ENCODE measurements around the gene FLT3.

The FLT3 gene

DNA sequence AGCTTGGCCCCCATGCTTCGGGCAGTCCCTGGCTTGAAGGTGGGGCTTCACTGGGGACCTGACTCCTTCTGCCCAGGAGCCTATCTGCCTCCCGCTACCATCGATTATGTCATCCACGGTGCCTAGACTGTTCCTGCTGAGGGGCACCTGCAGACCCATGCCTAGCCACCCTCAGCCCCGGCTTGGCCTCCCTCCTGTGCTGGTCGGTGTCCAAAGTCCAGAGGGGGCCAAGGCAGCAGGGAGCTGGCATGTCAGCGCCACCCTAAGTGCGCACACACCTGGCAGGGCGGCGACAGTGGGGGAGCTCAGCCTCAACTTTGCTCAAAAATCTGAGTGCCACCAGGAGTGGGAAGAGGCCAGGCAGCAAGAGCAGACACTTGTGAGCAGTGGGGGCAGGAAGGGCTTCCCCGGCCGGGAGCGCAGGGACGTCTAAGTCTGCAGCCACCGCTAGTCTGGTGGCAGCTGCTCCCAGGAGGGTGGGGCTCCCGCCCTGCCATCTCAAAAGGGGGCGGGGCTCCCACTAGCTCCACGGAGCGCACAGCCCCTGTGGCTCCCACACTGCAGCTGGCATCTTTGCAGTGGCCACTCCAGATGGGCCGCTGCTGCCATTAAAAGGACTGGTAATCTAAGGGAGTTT lies 98.4 kb downstream of the FLT3 start:
- Histone ChIP-seq H3K4me1 (ENCODE audit: control insufficient read depth, insufficient read depth, low read length) (peaks cover 5% of the 10 kb centered on the region; the same call in 1 of the 2 replicates), H3K9me3 (ENCODE audit: control insufficient read depth, insufficient read depth, low read depth, low read length) (no peaks in the 10 kb centered on the region), H3K4me3 (ENCODE audit: low read depth, low read length) (no peak overlapping the region), H3K27me3 (ENCODE audit: control insufficient read depth, insufficient read depth, low read length) (no peaks in the 10 kb centered on the region), H3K9ac (ENCODE audit: low read length) (no peak overlapping the region), H3K36me3 (ENCODE audit: control insufficient read depth, insufficient read depth, low read length) (no peaks in the 10 kb centered on the region), H3K27ac (ENCODE audit: low read depth, low read length) (no peak overlapping the region)

- Histone ChIP-seq H3K9ac (ENCODE audit: low read length) (no peak overlapping the region), H3K4me3 (ENCODE audit: low read depth, low read length) (no peak overlapping the region), H3K27ac (ENCODE audit: low read depth, low read length) (no peak overlapping the region), H3K4me1 (ENCODE audit: control insufficient read depth, insufficient read depth, low read length) (peaks cover 5% of the 10 kb centered on the region; the same call in 1 of the 2 replicates), H3K36me3 (ENCODE audit: control insufficient read depth, insufficient read depth, low read length) (no peaks in the 10 kb centered on the region), H3K27me3 (ENCODE audit: control insufficient read depth, insufficient read depth, low read length) (no peaks in the 10 kb centered on the region), H3K9me3 (ENCODE audit: control insufficient read depth, insufficient read depth, low read depth, low read length) (no peaks in the 10 kb centered on the region)
Measured at GRCh38 chr13:28001049-28001448, 99.3 kb downstream of the FLT3 start.

DNA sequence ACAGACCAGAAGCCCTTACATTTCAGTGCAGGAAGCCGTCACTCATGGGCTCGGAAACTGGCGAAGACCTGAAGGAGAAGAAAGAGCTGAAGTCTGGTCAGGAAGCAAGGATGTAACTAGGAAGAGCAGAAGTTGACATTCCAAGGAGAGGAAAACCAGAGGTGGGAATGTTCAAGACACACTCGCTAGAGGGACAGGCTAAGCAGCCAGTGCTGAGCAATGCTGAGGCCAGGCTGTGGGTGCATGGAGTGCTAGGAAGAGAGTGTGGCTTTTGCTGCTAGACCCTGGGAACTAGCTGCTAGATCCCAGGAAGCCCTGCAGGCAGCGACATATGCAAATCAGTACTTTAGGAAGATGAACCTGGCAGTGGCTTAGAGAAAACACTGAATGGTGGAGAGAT lies 99.8 kb downstream of the FLT3 start:
- H3K4me1 ChIP-seq (ENCODE audit: control insufficient read depth, insufficient read depth, low read length), result peaks cover 5% of the 10 kb centered on the region; the same call in 1 of the 2 replicates
- no peaks in the 10 kb centered on the region for H3K27me3 ChIP-seq (ENCODE audit: control insufficient read depth, insufficient read depth, low read length)
- no peak overlapping the region for H3K9ac ChIP-seq (ENCODE audit: low read length)
- H3K4me3 ChIP-seq (ENCODE audit: low read depth, low read length), result no peak overlapping the region
- no peak overlapping the region for H3K27ac ChIP-seq (ENCODE audit: low read depth, low read length)
- no peaks in the 10 kb centered on the region for H3K36me3 ChIP-seq (ENCODE audit: control insufficient read depth, insufficient read depth, low read length)
- no peaks in the 10 kb centered on the region for H3K9me3 ChIP-seq (ENCODE audit: control insufficient read depth, insufficient read depth, low read depth, low read length)

GRCh38 chr13:27997904-27998522 lies 102.4 kb downstream of the FLT3 start:
- H3K27me3 ChIP-seq (ENCODE audit: control insufficient read depth, insufficient read depth, low read length), result no peaks in the 10 kb centered on the region
- H3K9me3 ChIP-seq (ENCODE audit: control insufficient read depth, insufficient read depth, low read depth, low read length), result no peaks in the 10 kb centered on the region
- peaks cover 5% of the 10 kb centered on the region; the same call in 1 of the 2 replicates for H3K4me1 ChIP-seq (ENCODE audit: control insufficient read depth, insufficient read depth, low read length)
- no peak overlapping the region for H3K9ac ChIP-seq (ENCODE audit: low read length)
- H3K27ac ChIP-seq (ENCODE audit: low read depth, low read length), result no peak overlapping the region
- no peaks in the 10 kb centered on the region for H3K36me3 ChIP-seq (ENCODE audit: control insufficient read depth, insufficient read depth, low read length)
- no peak overlapping the region for H3K4me3 ChIP-seq (ENCODE audit: low read depth, low read length)

GRCh38 chr13:27991881-27992280 lies 108.5 kb downstream of the FLT3 start:
- Histone ChIP-seq H3K4me3 (ENCODE audit: low read depth, low read length) (no peak overlapping the region), H3K27me3 (ENCODE audit: control insufficient read depth, insufficient read depth, low read length) (peaks cover 23% of the 10 kb centered on the region), H3K27ac (ENCODE audit: low read depth, low read length) (no peak overlapping the region), H3K9me3 (ENCODE audit: control insufficient read depth, insufficient read depth, low read depth, low read length) (no peaks in the 10 kb centered on the region), H3K9ac (ENCODE audit: low read length) (no peak overlapping the region), H3K4me1 (ENCODE audit: control insufficient read depth, insufficient read depth, low read length) (no peaks in the 10 kb centered on the region), H3K36me3 (ENCODE audit: control insufficient read depth, insufficient read depth, low read length) (no peaks in the 10 kb centered on the region)

DNA sequence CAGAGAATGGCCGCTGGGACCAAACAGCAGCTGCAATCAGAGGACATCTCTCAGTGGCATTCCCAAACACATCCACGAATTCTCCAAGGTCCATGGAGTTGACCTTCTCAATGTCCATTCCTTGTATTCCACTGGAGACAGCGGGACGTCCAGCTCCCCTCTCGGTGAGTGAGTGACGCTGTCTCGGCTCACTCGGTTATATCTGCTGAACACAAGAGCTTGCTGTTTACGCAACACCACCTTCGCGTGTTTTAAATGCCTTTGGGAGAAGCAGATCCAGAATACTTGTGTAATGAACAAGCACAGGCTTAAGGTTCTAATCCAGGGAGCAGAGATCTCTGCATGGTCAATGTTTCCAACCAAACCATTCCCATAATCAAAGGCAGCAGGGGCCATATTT lies 111.9 kb downstream of the FLT3 start, which contains the start of gene URAD:
URAD (minus strand) TSS at position 174 of the 400 bp plus-strand sequence; CDS start at position 118, 56 bp downstream.
- Histone ChIP-seq H3K36me3 (ENCODE audit: control insufficient read depth, insufficient read depth, low read length) (no peaks in the 10 kb centered on the region), H3K27me3 (ENCODE audit: control insufficient read depth, insufficient read depth, low read length) (peaks cover 51% of the 10 kb centered on the region), H3K27ac (ENCODE audit: low read depth, low read length) (no peak within 1 kb of the TSS), H3K4me1 (ENCODE audit: control insufficient read depth, insufficient read depth, low read length) (0 out of 2 replicates have a peak, but pooled peaks cover 3% of the 10 kb centered on the region), H3K9ac (ENCODE audit: low read length) (no peak within 1 kb of the TSS), H3K9me3 (ENCODE audit: control insufficient read depth, insufficient read depth, low read depth, low read length) (no peaks in the 10 kb centered on the region), H3K4me3 (ENCODE audit: low read depth, low read length) (no peak within 1 kb of the TSS)

GRCh38 chr13:27985600-27985999 lies 114.8 kb downstream of the FLT3 start:
- H3K9me3 ChIP-seq (ENCODE audit: control insufficient read depth, insufficient read depth, low read depth, low read length), result no peaks in the 10 kb centered on the region
- no peaks in the 10 kb centered on the region for H3K36me3 ChIP-seq (ENCODE audit: control insufficient read depth, insufficient read depth, low read length)
- H3K4me1 ChIP-seq (ENCODE audit: control insufficient read depth, insufficient read depth, low read length), result 0 out of 2 replicates have a peak, but pooled peaks cover 3% of the 10 kb centered on the region
- no peak overlapping the region for H3K9ac ChIP-seq (ENCODE audit: low read length)
- no peak overlapping the region for H3K27ac ChIP-seq (ENCODE audit: low read depth, low read length)
- H3K27me3 ChIP-seq (ENCODE audit: control insufficient read depth, insufficient read depth, low read length), result peaks cover 80% of the 10 kb centered on the region
- no peak overlapping the region for H3K4me3 ChIP-seq (ENCODE audit: low read depth, low read length)

DNA sequence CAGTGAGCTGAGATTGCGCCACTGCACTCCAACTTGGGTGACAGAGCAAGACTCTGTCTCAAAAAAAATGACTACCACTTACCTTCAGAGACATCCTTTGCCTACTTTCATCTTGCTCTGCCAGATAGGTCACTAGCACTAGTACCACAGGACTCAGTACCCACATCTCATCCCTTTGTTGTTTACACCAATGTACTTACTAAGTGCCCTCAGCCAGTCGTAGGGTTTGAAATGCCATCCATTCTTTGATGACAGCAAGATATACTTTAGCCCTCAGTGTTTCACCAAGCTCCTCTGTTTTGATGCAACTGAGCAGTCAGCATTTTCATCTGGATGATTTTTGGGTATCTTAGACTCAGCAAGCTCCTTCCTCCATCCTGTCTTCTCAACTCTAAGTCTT lies 118.0 kb downstream of the FLT3 start:
- Histone ChIP-seq H3K9me3 (ENCODE audit: control insufficient read depth, insufficient read depth, low read depth, low read length) (no peaks in the 10 kb centered on the region), H3K4me3 (ENCODE audit: low read depth, low read length) (no peak overlapping the region), H3K27me3 (ENCODE audit: control insufficient read depth, insufficient read depth, low read length) (peaks cover 95% of the 10 kb centered on the region), H3K27ac (ENCODE audit: low read depth, low read length) (no peak overlapping the region), H3K9ac (ENCODE audit: low read length) (no peak overlapping the region), H3K36me3 (ENCODE audit: control insufficient read depth, insufficient read depth, low read length) (no peaks in the 10 kb centered on the region), H3K4me1 (ENCODE audit: control insufficient read depth, insufficient read depth, low read length) (peaks cover 24% of the 10 kb centered on the region)

DNA sequence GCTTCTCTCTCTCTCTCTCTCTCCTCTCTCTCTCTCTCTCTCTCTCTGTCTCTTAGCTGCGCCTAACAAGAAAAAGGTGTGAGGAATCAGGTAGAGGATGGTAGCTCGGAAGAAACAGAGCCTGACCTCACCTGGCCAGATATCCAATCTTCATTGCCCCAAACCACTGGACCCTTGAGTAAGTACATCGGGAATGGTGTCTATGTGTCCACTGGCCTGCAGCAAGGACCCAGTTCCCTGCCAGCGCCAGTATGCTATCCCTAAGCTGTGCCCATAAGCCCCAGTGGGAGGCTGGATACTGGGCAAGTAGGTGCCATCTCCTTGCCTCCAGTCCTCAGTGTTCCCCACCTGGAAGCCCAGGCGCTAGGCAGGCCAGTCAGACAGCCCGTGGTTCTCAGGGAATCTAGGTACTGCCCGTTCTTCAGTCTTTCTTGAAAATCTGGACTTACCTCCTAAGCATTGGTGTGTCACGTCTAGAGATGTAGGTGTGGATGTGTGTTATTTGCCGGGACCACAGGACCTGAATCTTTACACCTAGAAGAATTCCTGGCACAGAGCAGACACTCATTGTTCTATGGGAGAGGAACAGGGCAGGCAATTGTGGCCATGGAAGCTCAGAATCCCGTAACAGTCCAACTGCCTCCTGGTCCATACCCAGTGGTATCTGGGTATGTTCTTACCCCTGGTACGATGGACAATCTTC lies 119.2 kb downstream of the FLT3 start:
- Histone ChIP-seq H3K9ac (ENCODE audit: low read length) (peak overlapping the region; percentile 74), H3K27me3 (ENCODE audit: control insufficient read depth, insufficient read depth, low read length) (peaks cover 95% of the 10 kb centered on the region), H3K27ac (ENCODE audit: low read depth, low read length) (no peak overlapping the region), H3K36me3 (ENCODE audit: control insufficient read depth, insufficient read depth, low read length) (no peaks in the 10 kb centered on the region), H3K9me3 (ENCODE audit: control insufficient read depth, insufficient read depth, low read depth, low read length) (no peaks in the 10 kb centered on the region), H3K4me1 (ENCODE audit: control insufficient read depth, insufficient read depth, low read length) (peaks cover 21% of the 10 kb centered on the region), H3K4me3 (ENCODE audit: low read depth, low read length) (peak overlapping the region; percentile 59; the same call in 1 of the 2 replicates)

GRCh38 chr13:27980280-27980998 lies 119.9 kb downstream of the FLT3 start:
- Histone ChIP-seq H3K4me3 (ENCODE audit: low read depth, low read length) (peak overlapping the region; percentile 59; the same call in 1 of the 2 replicates), H3K9ac (ENCODE audit: low read length) (peak overlapping the region; percentile 74), H3K36me3 (ENCODE audit: control insufficient read depth, insufficient read depth, low read length) (no peaks in the 10 kb centered on the region), H3K27ac (ENCODE audit: low read depth, low read length) (no peak overlapping the region), H3K27me3 (ENCODE audit: control insufficient read depth, insufficient read depth, low read length) (peaks cover 95% of the 10 kb centered on the region), H3K9me3 (ENCODE audit: control insufficient read depth, insufficient read depth, low read depth, low read length) (no peaks in the 10 kb centered on the region), H3K4me1 (ENCODE audit: control insufficient read depth, insufficient read depth, low read length) (peaks cover 29% of the 10 kb centered on the region)

Measured in HUES6 (cell line).